ENCODE measurements around the gene MAS1.

DNA sequence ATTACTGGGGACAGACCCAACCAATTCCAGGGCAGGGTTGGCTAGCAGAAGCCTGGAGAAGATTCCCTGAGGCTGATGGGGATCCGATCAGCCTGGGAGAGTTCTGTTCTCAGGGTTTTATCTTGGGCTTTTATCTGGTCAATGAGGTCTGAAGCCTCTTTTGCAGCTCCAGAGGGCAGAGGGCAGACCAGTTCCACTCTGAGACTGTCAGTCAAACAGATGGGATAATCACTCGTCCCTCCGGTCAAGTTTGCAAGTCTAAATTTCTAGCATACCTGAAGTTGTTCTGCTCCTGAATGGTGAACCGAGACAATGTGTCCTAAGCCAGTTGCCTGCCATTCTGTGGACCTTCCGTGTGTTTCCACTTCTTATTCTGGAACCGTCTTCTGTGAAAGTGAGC lies 3.0 kb upstream of the MAS1 start:
- TF ChIP-seq, protein P1, sequence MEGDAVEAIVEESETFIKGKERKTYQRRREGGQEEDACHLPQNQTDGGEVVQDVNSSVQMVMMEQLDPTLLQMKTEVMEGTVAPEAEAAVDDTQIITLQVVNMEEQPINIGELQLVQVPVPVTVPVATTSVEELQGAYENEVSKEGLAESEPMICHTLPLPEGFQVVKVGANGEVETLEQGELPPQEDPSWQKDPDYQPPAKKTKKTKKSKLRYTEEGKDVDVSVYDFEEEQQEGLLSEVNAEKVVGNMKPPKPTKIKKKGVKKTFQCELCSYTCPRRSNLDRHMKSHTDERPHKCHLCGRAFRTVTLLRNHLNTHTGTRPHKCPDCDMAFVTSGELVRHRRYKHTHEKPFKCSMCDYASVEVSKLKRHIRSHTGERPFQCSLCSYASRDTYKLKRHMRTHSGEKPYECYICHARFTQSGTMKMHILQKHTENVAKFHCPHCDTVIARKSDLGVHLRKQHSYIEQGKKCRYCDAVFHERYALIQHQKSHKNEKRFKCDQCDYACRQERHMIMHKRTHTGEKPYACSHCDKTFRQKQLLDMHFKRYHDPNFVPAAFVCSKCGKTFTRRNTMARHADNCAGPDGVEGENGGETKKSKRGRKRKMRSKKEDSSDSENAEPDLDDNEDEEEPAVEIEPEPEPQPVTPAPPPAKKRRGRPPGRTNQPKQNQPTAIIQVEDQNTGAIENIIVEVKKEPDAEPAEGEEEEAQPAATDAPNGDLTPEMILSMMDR (IDR thresholded peaks at IDR 0.05 in 2 of 3, conservative IDR thresholded peaks at IDR 0.05 in 1 of 3; ENCODE audit: insufficient read depth in 2 of 3, low read depth in 1 of 3, low read length in 3 of 3), result no peak
- TF ChIP-seq ZNF24 (IDR thresholded peaks at IDR 0.05), result no peak
- no peak for TF ChIP-seq JUND (IDR thresholded peaks at IDR 0.05; ENCODE audit: borderline replicate concordance, low read depth, low read length)
- no peak for TF ChIP-seq JUND (tag; IDR thresholded peaks at IDR 0.05; ENCODE audit: borderline replicate concordance, low read depth, low read length)
- TF ChIP-seq CREB1 (IDR thresholded peaks at IDR 0.05), result no peak
- no peak for TF ChIP-seq CREB1 (CRISPR knock-in tag; IDR thresholded peaks at IDR 0.05)
- TF ChIP-seq BCL6 (CRISPR knock-in tag; IDR thresholded peaks at IDR 0.05), result no peak
- no peak for TF ChIP-seq POLR2A (conservative IDR thresholded peaks at IDR 0.05)
- TF ChIP-seq ZNF778 (CRISPR knock-in tag; IDR thresholded peaks at IDR 0.05), result no peak
- TF ChIP-seq, protein P2, sequence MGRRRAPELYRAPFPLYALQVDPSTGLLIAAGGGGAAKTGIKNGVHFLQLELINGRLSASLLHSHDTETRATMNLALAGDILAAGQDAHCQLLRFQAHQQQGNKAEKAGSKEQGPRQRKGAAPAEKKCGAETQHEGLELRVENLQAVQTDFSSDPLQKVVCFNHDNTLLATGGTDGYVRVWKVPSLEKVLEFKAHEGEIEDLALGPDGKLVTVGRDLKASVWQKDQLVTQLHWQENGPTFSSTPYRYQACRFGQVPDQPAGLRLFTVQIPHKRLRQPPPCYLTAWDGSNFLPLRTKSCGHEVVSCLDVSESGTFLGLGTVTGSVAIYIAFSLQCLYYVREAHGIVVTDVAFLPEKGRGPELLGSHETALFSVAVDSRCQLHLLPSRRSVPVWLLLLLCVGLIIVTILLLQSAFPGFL (CRISPR knock-in tag; IDR thresholded peaks at IDR 0.05), result no peak
- no peak for TF ChIP-seq SMC3 (conservative IDR thresholded peaks at IDR 0.05; ENCODE audit: insufficient read depth, low read depth, low read length)
- TF ChIP-seq EZH2 (IDR thresholded peaks at IDR 0.05; ENCODE audit: borderline replicate concordance, low read depth, low read length), result no peak

Measured in K562 (cell line).